HT-29 (cell line): ENCODE data around the gene PON1. TPM values are rescaled to one million over a fixed set of nuclear protein-coding genes. Genes with fewer than 3 reads are reported as not detected.

ENCODE experiments used
- DNase-seq: peaks from one replicate; pipeline ENCODE4 v3.0.0-alpha.2; 2015; ENCODE audit warnings: low spot score
- small RNA-seq: library from RNA; depleted of rRNA; stranded (forward); fragments of <200 nt; gene quantifications from one replicate; pipeline ENCODE3, GENCODE V24; 2014
- total RNA-seq: library from RNA; depleted of rRNA; stranded (reverse); fragments of >200 nt; shearing (Covaris generic); gene quantifications from 2 replicates; pipeline ENCODE4 v1.2.3, GENCODE V29; 2014; rRNA removed

The PON1 gene
- total RNA-seq, 1 experiment from 2014 or later = 1.2 TPM

DNA sequence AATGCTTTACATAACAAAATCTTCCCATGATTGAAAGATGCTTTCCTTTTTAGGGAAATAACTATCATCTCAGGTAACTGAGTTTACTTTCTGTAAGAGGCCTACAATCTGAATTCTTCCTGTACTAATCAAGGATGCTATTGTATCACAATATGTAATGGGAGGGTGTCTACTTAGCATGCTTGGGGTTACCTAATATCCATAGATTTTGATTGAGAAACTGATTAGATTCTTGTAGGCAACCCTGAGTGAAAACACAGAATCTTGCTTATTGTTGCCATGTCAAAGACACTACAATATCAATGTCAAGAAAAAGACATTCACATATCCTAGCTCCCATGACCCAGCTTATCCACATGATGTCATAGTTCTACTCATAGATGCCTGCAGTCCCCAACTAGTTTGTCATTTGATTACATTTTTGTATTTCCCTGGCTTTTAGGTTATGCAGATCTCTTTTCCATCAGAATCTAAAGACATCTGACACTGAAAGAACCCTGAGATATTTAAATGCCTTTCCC is 62.4 kb downstream of the PON1 start:
- DNase-seq = no peak

DNA sequence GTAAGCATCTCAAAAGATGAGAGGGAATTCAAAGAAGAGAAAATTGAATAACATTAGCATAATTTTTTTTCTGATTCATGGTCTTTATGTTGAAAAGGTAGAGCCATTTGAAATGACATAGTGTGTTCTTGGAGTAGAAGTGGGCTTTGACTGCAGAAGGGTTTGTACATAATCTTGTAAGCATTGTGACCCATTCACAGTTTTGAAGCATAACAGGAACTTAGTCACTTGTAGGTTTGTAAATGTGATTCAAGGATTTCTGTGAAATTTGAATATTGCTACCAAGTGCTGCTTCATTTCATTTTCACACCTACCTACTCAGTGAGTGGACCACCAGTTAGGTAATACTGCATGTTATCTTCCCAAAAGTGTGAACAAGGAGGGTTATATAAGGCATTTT is 68.6 kb downstream of the PON1 start:
- no peak for DNase-seq

- DNase-seq = no peak
These were observed 70.3 kb downstream of the PON1 start for GRCh38 chr7:95253986-95254385.

GRCh38 chr7:95251966-95252365 is 72.4 kb downstream of the PON1 start:
- DNase-seq = no peak

GRCh38 chr7:95250571-95250970 is 73.8 kb downstream of the PON1 start:
- DNase-seq = no peak

Small RNA genes lying within 50 kb of the gene (small RNA-seq; reads per million reads assigned to genes)
- gene AC004022.2 = not detected

Other genes with a start within 250 kb of the PON1 start
- 2.2 and 3.6 TPM in 2 replicates for gene PON3, start 71.8 kb upstream of the PON1 start, total RNA-seq
- gene PON2, start 110.5 kb upstream of the PON1 start, total RNA-seq = 46.3 and 51.1 TPM in 2 replicates
- gene ASB4, start 161.4 kb upstream of the PON1 start, total RNA-seq = 0.08 and 0.10 TPM in 2 replicates